Mesendoderm (in vitro differentiated cells): ENCODE results near the gene DOP1B.
"Not testable (repeated sequence)": the region's sequence is repeated elsewhere in the genome, so short reads cannot be mapped to it uniquely, and the experiment has no call there.

ENCODE experiments used
- DNase-seq: peaks from one replicate; pipeline ENCODE4 v3.0.0; 2013
- H2AK5ac ChIP-seq: 2 replicates; pipeline ENCODE4 v1.6.1; 2013; ENCODE audit warnings: low read length, inconsistent platforms
- H2BK120ac ChIP-seq: 2 replicates; pipeline ENCODE4 v1.6.1; 2013; ENCODE audit warnings: low read depth, mild to moderate bottlenecking, low read length, moderate library complexity, mixed read lengths
- H2BK15ac ChIP-seq: replicated peaks from 2 replicates; pipeline ENCODE4 v1.6.1; 2013; ENCODE audit warnings: low read depth, mild to moderate bottlenecking, moderate library complexity
- H2BK5ac ChIP-seq: 2 replicates; pipeline ENCODE4 v1.6.1; 2013; ENCODE audit warnings: low read length, inconsistent platforms
- H3K18ac ChIP-seq: 2 replicates; pipeline ENCODE4 v1.6.1; 2013; ENCODE audit warnings: mild to moderate bottlenecking, low read length, mixed read lengths
- H3K23ac ChIP-seq: one replicate; pipeline ENCODE4 v1.6.1; 2013; ENCODE audit warnings: low read length
- H3K27ac ChIP-seq: 2 replicates; pipeline ENCODE4 v1.5.1; 2013; ENCODE audit warnings: low read depth, mild to moderate bottlenecking, inconsistent platforms, low read length, moderate library complexity
- H3K27me3 ChIP-seq: 2 replicates; pipeline ENCODE4 v1.6.1; 2013; ENCODE audit warnings: low read length, control low read depth, mild to moderate bottlenecking, inconsistent platforms; ENCODE audit not compliant: insufficient read depth, poor library complexity
- H3K36me3 ChIP-seq: 2 replicates; pipeline ENCODE4 v1.6.1; 2013; ENCODE audit warnings: low read length, inconsistent platforms; ENCODE audit not compliant: control insufficient read depth, insufficient read depth
- H3K4ac ChIP-seq: one replicate; pipeline ENCODE4 v1.6.1; 2013; ENCODE audit warnings: low read depth, mild to moderate bottlenecking, low read length, moderate library complexity
- H3K4me1 ChIP-seq: 2 replicates; pipeline ENCODE4 v1.6.1; 2013; ENCODE audit warnings: low read depth, low read length, inconsistent platforms; ENCODE audit not compliant: control insufficient read depth
- H3K4me2 ChIP-seq: 2 replicates; pipeline ENCODE4 v1.6.1; 2013; ENCODE audit warnings: low read length
- H3K4me3 ChIP-seq: 2 replicates; pipeline ENCODE4 v1.5.1; 2013; ENCODE audit warnings: mild to moderate bottlenecking, low read length
- H3K56ac ChIP-seq: one replicate; pipeline ENCODE4 v1.6.1; 2013; ENCODE audit warnings: low read length
- H3K79me1 ChIP-seq: 2 replicates; pipeline ENCODE4 v1.6.1; 2013; ENCODE audit warnings: low read length, inconsistent platforms
- H3K79me2 ChIP-seq: 2 replicates; pipeline ENCODE4 v1.6.1; 2013; ENCODE audit warnings: mild to moderate bottlenecking, low read length; ENCODE audit not compliant: control insufficient read depth, insufficient read depth
- H3K9ac ChIP-seq: 2 replicates; pipeline ENCODE4 v1.6.1; 2013; ENCODE audit warnings: low read length, inconsistent platforms
- H4K5ac ChIP-seq: one replicate; pipeline ENCODE4 v1.6.1; 2013; ENCODE audit warnings: low read length
- H4K8ac ChIP-seq: one replicate; pipeline ENCODE4 v1.6.1; 2013; ENCODE audit warnings: low read depth, mild to moderate bottlenecking, control low read depth, low read length, moderate library complexity
- WGBS: extraction: QIAGEN DNeasy Blood & Tissue Kit; methylation state at CpG from one replicate; pipeline ENCODE4 v1.1.7; 2013; ENCODE audit warnings: low lambda C conversion rate, missing lambda C conversion rate; ENCODE audit not compliant: insufficient coverage; ENCODE audit errors: extremely low coverage; 5-methylcytosine and 5-hydroxymethylcytosine counted together

Gene DOP1B

DNA sequence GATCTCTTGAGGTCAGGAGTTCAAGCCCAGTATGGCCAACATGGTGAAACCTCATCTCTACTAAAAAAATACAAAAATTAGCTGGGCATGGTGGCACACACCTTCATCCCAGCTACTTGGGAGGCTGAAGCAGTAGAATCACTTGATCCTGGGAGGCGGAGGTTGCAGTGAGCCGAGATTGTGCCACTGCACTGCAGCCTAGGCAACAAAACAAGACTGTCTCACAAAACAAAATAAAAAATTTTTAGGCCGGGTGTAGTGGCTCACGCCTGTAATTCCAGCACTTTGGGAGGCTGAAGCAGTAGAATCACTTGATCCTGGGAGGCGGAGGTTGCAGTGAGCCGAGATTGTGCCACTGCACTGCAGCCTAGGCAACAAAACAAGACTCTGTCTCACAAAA lies 12.4 kb upstream of the DOP1B start:
- not testable (repeated sequence) for H3K27me3 ChIP-seq, DNase-seq, H3K4me2 ChIP-seq, H3K27ac ChIP-seq, H3K4ac ChIP-seq, H2AK5ac ChIP-seq, H3K4me1 ChIP-seq, H3K18ac ChIP-seq, H3K79me2 ChIP-seq, H3K36me3 ChIP-seq, H4K8ac ChIP-seq, H3K9ac ChIP-seq, H2BK5ac ChIP-seq, H3K4me3 ChIP-seq, H3K23ac ChIP-seq, H4K5ac ChIP-seq, H3K79me1 ChIP-seq, H2BK15ac ChIP-seq, H2BK120ac ChIP-seq, H3K56ac ChIP-seq
- WGBS = no CpG with 5 or more reads among the region's 6 CpGs

- no peak overlapping the region for H4K8ac ChIP-seq
- DNase-seq = no peak
- H3K4ac ChIP-seq = no peak overlapping the region
- no peak overlapping the region for H4K5ac ChIP-seq
- no peaks in the 10 kb centered on the region for H3K79me1 ChIP-seq
- H3K4me3 ChIP-seq = no peak overlapping the region
- H2AK5ac ChIP-seq = no peak overlapping the region
- no peaks in the 10 kb centered on the region for H3K36me3 ChIP-seq
- H3K27ac ChIP-seq = no peak overlapping the region
- no peak overlapping the region for H2BK15ac ChIP-seq
- H3K4me1 ChIP-seq = no peaks in the 10 kb centered on the region
- no peaks in the 10 kb centered on the region for H3K27me3 ChIP-seq
- no peak overlapping the region for H3K56ac ChIP-seq
- H2BK120ac ChIP-seq = no peak overlapping the region
- H3K79me2 ChIP-seq = no peaks in the 10 kb centered on the region
- H3K18ac ChIP-seq = no peak overlapping the region
- H3K9ac ChIP-seq = no peak overlapping the region
- no peak overlapping the region for H3K23ac ChIP-seq
- WGBS = no CpG with 5 or more reads among the region's 3 CpGs
- no peak overlapping the region for H3K4me2 ChIP-seq
- no peak overlapping the region for H2BK5ac ChIP-seq
Measured at GRCh38 chr21:36145259-36145658, 11.4 kb upstream of the DOP1B start.

DNA sequence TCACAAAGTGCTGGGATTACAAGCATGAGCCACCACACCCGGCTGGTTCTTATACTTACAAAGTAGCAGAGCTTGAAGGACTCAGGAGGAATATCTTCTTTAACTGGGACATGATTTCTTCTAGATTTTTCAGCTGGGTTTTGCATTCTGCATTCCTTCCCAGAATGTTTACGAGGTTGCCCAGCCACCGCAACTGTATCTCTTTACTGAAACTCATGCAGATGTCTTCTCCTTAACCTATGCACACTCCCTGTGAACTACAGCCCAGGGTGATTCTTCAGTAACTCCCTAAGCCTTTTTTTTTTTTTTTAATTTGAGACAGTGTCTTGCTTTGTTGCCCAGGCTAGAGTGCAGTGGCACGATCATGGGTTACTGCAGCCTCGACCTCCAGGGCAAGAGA lies 8.7 kb upstream of the DOP1B start:
- Histone ChIP-seq H3K4me1 (no peaks in the 10 kb centered on the region), H3K79me2 (no peaks in the 10 kb centered on the region), H4K8ac (no peak overlapping the region), H2AK5ac (no peak overlapping the region), H4K5ac (no peak overlapping the region), H3K36me3 (no peaks in the 10 kb centered on the region), H3K9ac (no peak overlapping the region), H3K4ac (no peak overlapping the region), H2BK15ac (no peak overlapping the region), H2BK120ac (no peak overlapping the region), H3K4me3 (no peak overlapping the region), H3K4me2 (no peak overlapping the region), H3K79me1 (no peaks in the 10 kb centered on the region), H2BK5ac (no peak overlapping the region), H3K27ac (no peak overlapping the region), H3K56ac (no peak overlapping the region), H3K27me3 (no peaks in the 10 kb centered on the region), H3K23ac (no peak overlapping the region), H3K18ac (no peak overlapping the region)
- no peak for DNase-seq
- WGBS = no CpG with 5 or more reads among the region's 5 CpGs

DNA sequence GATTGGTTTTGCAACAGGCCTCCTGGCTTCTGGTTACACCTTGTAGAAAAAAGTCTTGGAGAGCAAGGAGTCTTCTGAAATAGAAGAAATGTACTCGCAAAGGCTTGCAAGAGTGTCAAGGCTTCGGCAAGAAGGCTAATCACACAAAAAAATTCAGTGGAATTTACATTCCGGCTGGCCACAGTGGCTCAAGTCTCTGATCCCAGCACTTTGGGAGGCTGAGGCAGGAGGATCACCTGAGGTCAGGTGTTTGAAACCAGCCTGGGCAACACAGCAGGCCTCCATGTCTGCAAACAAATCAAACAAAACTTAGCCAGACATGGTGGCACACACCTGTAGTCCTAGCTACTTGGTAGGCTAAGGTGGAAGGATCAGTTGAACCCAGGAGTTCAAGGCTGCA lies 7.7 kb upstream of the DOP1B start:
- no peaks in the 10 kb centered on the region for H3K79me1 ChIP-seq
- H3K23ac ChIP-seq = no peak overlapping the region
- no peak overlapping the region for H3K56ac ChIP-seq
- H2BK5ac ChIP-seq = no peak overlapping the region
- no peak overlapping the region for H4K8ac ChIP-seq
- WGBS = no CpG with 5 or more reads among the region's 3 CpGs
- H2BK120ac ChIP-seq = no peak overlapping the region
- H2BK15ac ChIP-seq = no peak overlapping the region
- H3K36me3 ChIP-seq = no peaks in the 10 kb centered on the region
- no peaks in the 10 kb centered on the region for H3K4me1 ChIP-seq
- H2AK5ac ChIP-seq = no peak overlapping the region
- H3K79me2 ChIP-seq = no peaks in the 10 kb centered on the region
- no peak overlapping the region for H3K4me3 ChIP-seq
- H3K9ac ChIP-seq = no peak overlapping the region
- no peak overlapping the region for H4K5ac ChIP-seq
- H3K4ac ChIP-seq = no peak overlapping the region
- DNase-seq = no peak
- H3K27me3 ChIP-seq = no peaks in the 10 kb centered on the region
- no peak overlapping the region for H3K27ac ChIP-seq
- no peak overlapping the region for H3K18ac ChIP-seq
- no peak overlapping the region for H3K4me2 ChIP-seq

DNA sequence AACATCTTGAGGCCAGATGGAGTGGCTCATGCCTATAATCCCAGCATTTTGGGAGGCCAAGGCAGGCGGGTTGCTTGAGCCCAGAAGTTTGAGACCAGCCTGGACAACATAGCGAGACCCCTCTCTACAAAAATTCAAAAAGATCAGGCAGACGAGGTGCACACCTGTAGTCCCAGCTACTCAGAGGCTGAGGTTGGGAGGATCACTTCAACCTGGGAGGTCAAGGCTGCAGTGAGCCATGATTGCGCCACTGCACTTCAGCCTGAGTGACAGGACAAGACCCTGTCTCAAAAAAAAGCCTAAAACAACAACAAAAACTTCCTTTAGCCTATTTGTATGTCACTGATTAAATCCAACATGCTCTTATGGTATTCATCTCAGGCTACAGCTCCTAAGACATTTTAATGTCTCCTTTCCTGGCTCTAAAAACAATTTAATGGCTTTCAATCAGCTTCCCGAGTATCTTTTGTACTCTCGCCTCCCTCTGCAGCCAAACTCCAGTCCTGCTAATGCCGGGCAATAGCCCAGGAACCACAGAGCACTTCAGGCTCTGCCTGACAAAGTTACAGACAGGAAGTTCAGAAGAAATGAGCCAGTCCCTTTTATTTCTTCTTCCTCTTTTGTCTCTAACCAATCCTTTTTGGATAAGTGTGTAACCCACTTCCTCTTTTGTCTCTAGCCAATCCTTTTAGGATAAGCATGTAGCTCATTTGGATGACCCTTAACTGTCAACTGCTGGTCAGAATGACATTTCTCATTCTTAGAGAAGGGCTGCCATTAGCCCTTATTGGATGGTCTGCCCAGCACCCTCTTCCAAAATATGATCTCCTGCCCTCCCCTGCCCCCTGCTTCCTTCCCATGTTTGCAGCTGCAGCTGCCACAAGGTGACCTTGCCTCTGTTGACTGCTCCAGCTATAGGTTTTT lies 6.6 kb upstream of the DOP1B start:
- Histone ChIP-seq H3K4ac (no peak overlapping the region), H3K23ac (no peak overlapping the region), H3K4me3 (no peak overlapping the region), H2BK5ac (no peak overlapping the region), H3K36me3 (no peaks in the 10 kb centered on the region), H3K56ac (no peak overlapping the region), H3K79me2 (no peaks in the 10 kb centered on the region), H4K5ac (no peak overlapping the region), H3K79me1 (no peaks in the 10 kb centered on the region), H3K27ac (no peak overlapping the region), H2BK15ac (no peak overlapping the region), H4K8ac (no peak overlapping the region), H3K18ac (no peak overlapping the region), H3K9ac (no peak overlapping the region), H3K4me2 (no peak overlapping the region), H2AK5ac (no peak overlapping the region), H3K27me3 (no peaks in the 10 kb centered on the region), H2BK120ac (no peak overlapping the region), H3K4me1 (no peaks in the 10 kb centered on the region)
- WGBS = no CpG with 5 or more reads among the region's 7 CpGs
- DNase-seq = no peak
